HL-60 (cell line): ENCODE data around the gene ERCC4.

Experiments used
- DNase-seq, 2 experiments: peaks; one replicate each; pipeline ENCODE4 v3.0.0-alpha.2; 2010 to 2020; ENCODE audit warnings: low read depth in 1 of 2, low spot score in 1 of 2
- H3K27ac ChIP-seq: fragments of 250-450 bp; sonication (Bioruptor Pico); replicated peaks from 2 replicates; pipeline ENCODE4 v1.5.1; 2020; ENCODE audit warnings: mild to moderate bottlenecking, moderate library complexity
- H3K27me3 ChIP-seq: fragments of 250-450 bp; sonication (Bioruptor Pico); 2 replicates; pipeline ENCODE4 v1.5.1; 2021; ENCODE audit warnings: mild to moderate bottlenecking, moderate library complexity; ENCODE audit not compliant: insufficient read depth, poor library complexity, severe bottlenecking
- H3K4me3 ChIP-seq: replicated peaks from 2 replicates; pipeline ENCODE4 v1.5.1; 2011; ENCODE audit warnings: mild to moderate bottlenecking, control low read depth, low read length; ENCODE audit not compliant: insufficient read depth
- CTCF ChIP-seq: IDR thresholded peaks from one replicate; pipeline ENCODE4 v1.5.1; 2011; ENCODE audit warnings: low read length, control low read depth, inconsistent platforms; ENCODE audit not compliant: insufficient read depth
- GABPA ChIP-seq: IDR thresholded peaks from 2 replicates; pipeline ENCODE4 v1.6.1; 2012; ENCODE audit warnings: low read depth
- POLR2AphosphoS5 ChIP-seq: IDR thresholded peaks from 2 replicates; pipeline ENCODE4 v1.6.1; 2012; ENCODE audit warnings: low read depth
- REST ChIP-seq: IDR thresholded peaks from 2 replicates; pipeline ENCODE4 v1.6.1; 2012; ENCODE audit warnings: low read depth; ENCODE audit not compliant: insufficient replicate concordance
- SPI1 ChIP-seq: IDR thresholded peaks from 2 replicates; pipeline ENCODE4 v1.6.1; 2012; ENCODE audit warnings: low read depth, mild to moderate bottlenecking, borderline replicate concordance

The ERCC4 gene

GRCh38 chr16:13957197-13958078 is 37.5 kb downstream of the ERCC4 start:
- H3K27ac ChIP-seq = peak overlapping the region; percentile 46; the same call in 1 of the 2 replicates
- peak; percentile 64 to 69 for DNase-seq
- no peaks in the 10 kb centered on the region for H3K27me3 ChIP-seq
- TF ChIP-seq SPI1 = peak; percentile 94
- no peak for TF ChIP-seq REST
- no peak for TF ChIP-seq CTCF
- TF ChIP-seq GABPA = no peak
- peak; percentile 39; the same call in 1 of the 2 replicates for TF ChIP-seq POLR2AphosphoS5
- no peak overlapping the region for H3K4me3 ChIP-seq

GRCh38 chr16:13958474-13958873 is 38.5 kb downstream of the ERCC4 start:
- TF ChIP-seq SPI1 (no peak), REST (no peak), GABPA (no peak), CTCF (no peak), POLR2AphosphoS5 (no peak)
- H3K27ac ChIP-seq = no peak overlapping the region
- H3K4me3 ChIP-seq = no peak overlapping the region
- H3K27me3 ChIP-seq = no peaks in the 10 kb centered on the region
- DNase-seq = no peak

- no peak overlapping the region for H3K27ac ChIP-seq
- no peak for DNase-seq
- TF ChIP-seq SPI1 = no peak
- no peak for TF ChIP-seq CTCF
- TF ChIP-seq REST = no peak
- TF ChIP-seq GABPA = no peak
- TF ChIP-seq POLR2AphosphoS5 = no peak
- no peak overlapping the region for H3K4me3 ChIP-seq
- no peaks in the 10 kb centered on the region for H3K27me3 ChIP-seq
Measured at GRCh38 chr16:13959626-13960025, 39.7 kb downstream of the ERCC4 start.
